GM12891 (cell line): ENCODE measurements around the gene PYROXD2.

Source experiments
- PAX5 ChIP-seq: IDR thresholded peaks from 2 replicates; pipeline ENCODE4 v1.6.1; 2011; ENCODE audit warnings: low read length, moderate library complexity, mild to moderate bottlenecking; ENCODE audit not compliant: insufficient read depth, severe bottlenecking
- POLR2A ChIP-seq: IDR thresholded peaks from 2 replicates; pipeline ENCODE4 v1.6.1; 2011; ENCODE audit warnings: low read depth, low read length, control low read depth
- POLR2AphosphoS5 ChIP-seq: IDR thresholded peaks from 2 replicates; pipeline ENCODE4 v1.6.1; 2011; ENCODE audit warnings: low read depth, low read length, control low read depth
- POU2F2 ChIP-seq: IDR thresholded peaks from 2 replicates; pipeline ENCODE4 v1.6.1; 2011; ENCODE audit warnings: low read depth, mild to moderate bottlenecking, control low read depth, low read length, moderate library complexity
- SPI1 ChIP-seq: IDR thresholded peaks from 2 replicates; pipeline ENCODE4 v1.6.1; 2011; ENCODE audit warnings: low read depth, low read length, control low read depth
- TAF1 ChIP-seq: IDR thresholded peaks from 2 replicates; pipeline ENCODE4 v1.6.1; 2011; ENCODE audit warnings: low read depth, low read length, control low read depth

GRCh38 chr10:98423691-98424120 lies 8.7 kb upstream of the PYROXD2 start:
- TF ChIP-seq POLR2A (no peak), POLR2AphosphoS5 (no peak), TAF1 (no peak), PAX5 (no peak), POU2F2 (no peak), SPI1 (no peak)
